ENCODE data around the gene ZEB1.

Gene ZEB1

GRCh38 chr10:31372439-31372838 is 53.4 kb downstream of the ZEB1 start:
- ChIA-PET POLR2A (no interaction called here), CTCF (no interaction called here)
- H3K36me3 ChIP-seq (ENCODE audit: control insufficient read depth in 2 of 2, insufficient read depth in 1 of 2, low read length in 2 of 2): no peaks in the 10 kb centered on the region
- no peaks in the 10 kb centered on the region for H3K9me3 ChIP-seq (ENCODE audit: control insufficient read depth, insufficient read depth, low read depth, low read length)
- peaks cover 9% of the 10 kb centered on the region; the same call in 1 of the 2 replicates for H3K4me1 ChIP-seq (ENCODE audit: control insufficient read depth, insufficient read depth, low read length)
- H3K27ac ChIP-seq (ENCODE audit: extremely low read depth, low read depth, low read length): no peak overlapping the region
- no peak overlapping the region for H3K4me3 ChIP-seq (ENCODE audit: low read depth, low read length)
- TF ChIP-seq ZNF664 (tag by site-specific recombination; IDR thresholded peaks at IDR 0.05): 0 out of 2 replicates have a peak, but pooled peaks have one; percentile 29
- TF ChIP-seq ZNF311 (tag by site-specific recombination; IDR thresholded peaks at IDR 0.05; ENCODE audit: borderline replicate concordance): no peak
- no peak for TF ChIP-seq ZXDB (tag by site-specific recombination; IDR thresholded peaks at IDR 0.05)

- Histone ChIP-seq H3K27ac (ENCODE audit: extremely low read depth, low read depth, low read length) (no peak overlapping the region), H3K4me3 (ENCODE audit: low read depth, low read length) (no peak overlapping the region), H3K4me1 (ENCODE audit: control insufficient read depth, insufficient read depth, low read length) (peaks cover 9% of the 10 kb centered on the region; the same call in 1 of the 2 replicates), H3K36me3 (ENCODE audit: control insufficient read depth in 2 of 2, insufficient read depth in 1 of 2, low read length in 2 of 2) (no peaks in the 10 kb centered on the region), H3K9me3 (ENCODE audit: control insufficient read depth, insufficient read depth, low read depth, low read length) (no peaks in the 10 kb centered on the region)
- ChIA-PET POLR2A (no interaction called here), CTCF (no interaction called here)
- TF ChIP-seq PRDM6 (tag by site-specific recombination; IDR thresholded peaks at IDR 0.05) (peak; percentile 64), ZNF223 (tag by site-specific recombination; IDR thresholded peaks at IDR 0.05) (no peak), ZSCAN18 (tag by site-specific recombination; IDR thresholded peaks at IDR 0.05) (no peak), IKZF3 (tag by site-specific recombination; IDR thresholded peaks at IDR 0.05) (no peak), ZNF138 (tag by site-specific recombination; IDR thresholded peaks at IDR 0.05; ENCODE audit: borderline replicate concordance) (no peak), ZNF280D (tag by site-specific recombination; IDR thresholded peaks at IDR 0.05) (no peak), ZNF155 (tag by site-specific recombination; IDR thresholded peaks at IDR 0.05) (no peak), SP7 (tag by site-specific recombination; IDR thresholded peaks at IDR 0.05) (peak; percentile 93), ZBTB10 (tag by site-specific recombination; IDR thresholded peaks at IDR 0.05) (no peak), KLF1 (tag by site-specific recombination; IDR thresholded peaks at IDR 0.05) (no peak), ZNF544 (tag by site-specific recombination; IDR thresholded peaks at IDR 0.05) (no peak), TSHZ1 (tag by site-specific recombination; IDR thresholded peaks at IDR 0.05; ENCODE audit: borderline replicate concordance) (no peak), ZNF488 (tag by site-specific recombination; IDR thresholded peaks at IDR 0.05) (no peak), ZFP3 (tag by site-specific recombination; IDR thresholded peaks at IDR 0.05; ENCODE audit: low read depth) (no peak), ZNF549 (tag by site-specific recombination; IDR thresholded peaks at IDR 0.05) (no peak), ZNF354C (tag by site-specific recombination; IDR thresholded peaks at IDR 0.05; ENCODE audit: borderline replicate concordance, low read depth) (no peak), ZNF157 (tag by site-specific recombination; IDR thresholded peaks at IDR 0.05) (no peak)
Observed at GRCh38 chr10:31374146-31374696, 55.2 kb downstream of the ZEB1 start.

Data from HEK293 (cell line).